ENCODE data around the gene MYO16.

GRCh38 chr13:109135018-109135417 is 505.6 kb downstream of the MYO16 start:
- TF ChIP-seq PAX5 (IDR thresholded peaks at IDR 0.05; ENCODE audit: insufficient read depth, low read length, severe bottlenecking) (no peak), POLR2A (IDR thresholded peaks at IDR 0.05; ENCODE audit: low read depth, low read length) (no peak)

All from GM12891 (cell line).